NOMO-1 treated with dmso at 0.1 percent for 144 hours (cell line): ENCODE measurements around the gene ZNF248.
"Not testable (repeated sequence)": the region's sequence is repeated elsewhere in the genome, so short reads cannot be mapped to it uniquely, and the experiment has no call there.

ENCODE experiments used
- DNase-seq: peaks from one replicate; lab custom pipeline; 2025; ENCODE audit not compliant: unreplicated experiment; lab: John Stamatoyannopoulos, UW

The ZNF248 gene

DNA sequence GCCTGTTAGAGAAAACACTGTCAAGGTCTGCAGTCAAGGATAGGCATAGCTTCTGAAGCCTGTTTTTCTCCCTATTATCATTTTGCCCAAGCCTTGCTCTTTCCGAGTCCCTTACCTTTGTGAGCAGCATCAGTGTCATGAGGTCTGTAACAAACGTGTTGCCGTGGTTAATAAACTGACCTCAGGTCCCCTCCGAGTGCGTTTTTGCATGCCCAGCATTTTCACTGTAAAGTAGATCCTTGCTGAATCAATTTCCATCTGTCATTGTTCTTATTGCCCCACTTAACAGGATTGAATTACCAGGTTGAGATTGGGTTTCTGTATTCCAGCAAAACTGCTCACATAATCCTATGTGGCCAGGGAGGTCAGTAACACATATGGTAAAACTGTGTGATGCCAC is 110.3 kb downstream of the ZNF248 start:
- no peak for DNase-seq

DNA sequence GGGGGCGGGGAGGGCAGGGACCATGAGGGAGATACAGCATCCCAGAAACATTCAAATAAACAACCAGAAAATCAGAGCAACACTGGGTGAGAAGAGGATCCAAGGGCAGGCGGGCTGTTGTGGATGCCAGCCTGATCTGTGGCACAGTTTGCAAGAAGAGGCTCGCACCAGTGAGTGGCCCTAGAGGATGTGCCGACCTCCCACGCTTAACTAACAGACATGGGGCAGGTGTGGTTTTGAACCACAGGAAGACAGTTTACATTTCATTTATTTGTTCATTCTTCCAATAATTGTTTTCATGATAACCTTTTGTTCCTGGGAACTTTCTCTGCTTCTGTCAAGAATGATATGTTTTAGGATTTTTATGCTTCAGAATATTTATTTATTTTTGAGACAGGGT is 115.6 kb downstream of the ZNF248 start:
- DNase-seq = no peak

DNA sequence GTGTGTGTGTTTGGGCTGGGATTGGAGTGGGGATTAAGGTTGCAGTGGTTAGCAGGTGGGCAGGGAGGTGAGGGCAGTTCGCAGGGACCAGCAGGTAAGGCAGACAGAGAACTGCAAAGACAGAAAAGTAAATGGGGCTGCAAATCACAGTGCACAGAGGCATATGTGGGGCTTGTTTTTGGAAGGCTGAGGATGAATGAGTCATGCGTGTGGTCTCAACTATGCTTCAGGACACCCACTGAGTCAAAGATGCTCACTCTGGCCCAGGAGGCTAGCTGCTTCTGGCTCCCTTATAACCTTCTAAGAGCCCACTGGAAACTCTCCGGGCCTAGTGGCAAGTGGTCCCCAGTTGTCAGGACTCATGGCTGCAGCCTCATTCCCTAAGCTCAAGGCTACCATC is 118.2 kb downstream of the ZNF248 start:
- no peak for DNase-seq

DNA sequence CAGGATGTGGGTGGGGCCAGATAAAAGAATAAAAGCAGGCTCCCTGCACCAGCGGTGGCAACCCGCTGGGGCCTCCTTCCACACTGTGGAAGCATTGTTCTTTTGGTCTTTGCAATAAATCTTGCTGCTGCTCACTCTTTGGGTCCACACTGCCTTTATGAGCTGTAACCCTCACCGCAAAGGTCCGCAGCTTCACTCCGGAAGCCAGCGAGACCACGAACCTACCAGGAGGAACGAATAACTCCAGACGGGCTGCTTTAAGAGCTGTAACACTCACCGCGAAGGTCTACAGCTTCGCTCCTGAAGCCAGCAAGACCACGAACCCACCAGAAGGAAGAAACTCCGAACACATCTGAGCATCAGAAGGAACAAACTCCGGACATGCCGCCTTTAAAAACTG is 119.2 kb downstream of the ZNF248 start:
- not testable (repeated sequence) for DNase-seq

DNA sequence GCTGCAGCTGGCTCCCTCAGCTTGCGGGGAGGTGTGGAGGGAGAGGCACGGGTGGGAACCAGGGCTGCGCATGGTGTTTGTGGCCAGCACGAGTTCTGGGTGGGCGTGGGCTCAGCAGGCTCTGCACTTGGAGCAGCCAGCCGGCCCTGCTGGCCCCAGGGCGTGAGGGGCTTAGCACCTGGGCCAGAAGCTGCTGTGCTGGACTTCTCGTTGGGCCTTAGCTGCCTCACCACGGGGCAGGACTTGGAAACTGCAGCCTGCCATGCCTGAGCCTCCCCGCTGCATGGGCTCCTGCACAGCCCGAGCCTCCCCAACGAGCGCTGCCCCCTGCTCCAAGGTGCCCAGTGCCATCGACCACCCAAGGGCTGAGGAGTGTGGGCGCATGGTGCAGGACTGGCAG is 120.1 kb downstream of the ZNF248 start:
- no peak for DNase-seq

DNA sequence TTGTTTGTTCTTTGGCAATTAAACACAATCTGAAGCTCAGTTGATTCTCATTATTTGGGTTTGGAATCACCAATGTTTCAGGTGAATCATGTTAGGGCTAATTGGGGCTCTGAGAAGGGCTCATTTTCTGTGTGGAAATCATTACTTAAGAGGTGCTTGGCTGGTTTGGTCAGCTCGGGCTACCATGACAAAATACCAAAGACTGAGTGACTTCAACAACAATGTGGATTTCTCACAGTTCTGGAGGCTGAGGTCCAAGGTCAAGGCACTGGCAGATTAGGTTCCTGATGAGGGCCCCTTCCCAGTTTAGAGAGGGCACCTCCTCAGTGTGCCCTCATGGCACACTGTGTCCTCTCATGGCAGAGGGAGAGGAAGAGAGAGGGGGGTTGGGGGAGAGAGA is 121.3 kb downstream of the ZNF248 start:
- no peak for DNase-seq

DNA sequence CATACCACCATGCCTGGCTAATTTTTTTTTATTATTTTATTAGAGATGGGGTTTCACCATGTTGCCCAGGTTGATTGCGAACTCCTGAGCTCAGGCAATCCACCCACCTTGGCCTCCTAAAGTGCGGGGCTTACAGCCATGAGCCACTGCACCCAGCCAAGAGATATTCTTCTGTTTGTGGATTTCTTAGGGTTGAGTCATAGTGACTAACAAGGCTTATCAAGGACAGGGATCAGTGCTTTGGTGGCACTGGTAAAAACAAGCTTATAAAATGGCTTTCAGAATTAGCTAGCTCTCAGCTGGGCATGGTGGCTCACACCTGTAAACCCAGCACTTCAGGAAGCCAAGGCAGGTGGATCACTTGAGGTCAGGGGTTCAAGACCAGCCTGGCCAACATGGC is 122.4 kb downstream of the ZNF248 start:
- no peak for DNase-seq
